Activated gamma-delta T cell (primary cell): ENCODE results near the gene DLGAP4.
"Not testable (repeated sequence)": the region's sequence is repeated elsewhere in the genome, so short reads cannot be mapped to it uniquely, and the experiment has no call there.

Experiments used
- DNase-seq: peaks from one replicate; lab custom pipeline; 2025; lab: John Stamatoyannopoulos, UW

The DLGAP4 gene

GRCh38 chr20:36472637-36473090, 166.5 kb downstream of the DLGAP4 start:
- DNase-seq, result no peak

GRCh38 chr20:36473164-36473563, 167.0 kb downstream of the DLGAP4 start:
- no peak for DNase-seq

GRCh38 chr20:36474563-36474962, 168.4 kb downstream of the DLGAP4 start:
- DNase-seq, result no peak

GRCh38 chr20:36475054-36475453, 168.9 kb downstream of the DLGAP4 start:
- not testable (repeated sequence) for DNase-seq

- no peak for DNase-seq
Measured at GRCh38 chr20:36477475-36477874, 171.3 kb downstream of the DLGAP4 start.

GRCh38 chr20:36478137-36478905, 172.2 kb downstream of the DLGAP4 start:
- DNase-seq, result no peak

GRCh38 chr20:36479938-36480337, 173.8 kb downstream of the DLGAP4 start:
- no peak for DNase-seq

- DNase-seq, result no peak
Measured at GRCh38 chr20:36480456-36481048, 174.4 kb downstream of the DLGAP4 start.

GRCh38 chr20:36481380-36482043, 175.4 kb downstream of the DLGAP4 start:
- no peak for DNase-seq

GRCh38 chr20:36482044-36482473, 175.9 kb downstream of the DLGAP4 start:
- DNase-seq, result no peak

GRCh38 chr20:36483209-36483918, 177.2 kb downstream of the DLGAP4 start:
- no peak for DNase-seq

- no peak for DNase-seq
Measured at GRCh38 chr20:36483919-36484808, 178.0 kb downstream of the DLGAP4 start.

GRCh38 chr20:36485286-36485685, 179.1 kb downstream of the DLGAP4 start:
- no peak for DNase-seq

GRCh38 chr20:36487069-36487468, 180.9 kb downstream of the DLGAP4 start:
- DNase-seq, result no peak

GRCh38 chr20:36490191-36490590, 184.1 kb downstream of the DLGAP4 start:
- DNase-seq, result no peak

- no peak for DNase-seq
Measured at GRCh38 chr20:36491901-36492617, 185.9 kb downstream of the DLGAP4 start.

GRCh38 chr20:36493051-36493800, 187.1 kb downstream of the DLGAP4 start:
- DNase-seq, result no peak

- no peak for DNase-seq
Measured at GRCh38 chr20:36493801-36494114, 187.6 kb downstream of the DLGAP4 start.

GRCh38 chr20:36496707-36497669, 190.8 kb downstream of the DLGAP4 start:
- no peak for DNase-seq
